GM12878 (cell line): ENCODE data around the gene SLX9. TPM values are rescaled to one million over a fixed set of nuclear protein-coding genes. Genes with fewer than 3 reads are reported as not detected.

Experiments
- BCLAF1 ChIP-seq: fragments of 450-650 bp; IDR thresholded peaks from 2 replicates; pipeline ENCODE4 v1.6.1; 2017; ENCODE audit warnings: antibody characterized with exemption, mild to moderate bottlenecking, moderate library complexity
- NFXL1 ChIP-seq: fragments of 450-650 bp; IDR thresholded peaks from 2 replicates; pipeline ENCODE4 v1.6.1; 2017; ENCODE audit warnings: antibody characterized with exemption, mild to moderate bottlenecking, borderline replicate concordance
- USF2 ChIP-seq: IDR thresholded peaks from 2 replicates; pipeline ENCODE4 v1.6.1; 2011; ENCODE audit warnings: low read depth, low read length, improper control_type of control experiment, borderline replicate concordance
- ZNF592 ChIP-seq: fragments of 450-650 bp; IDR thresholded peaks from 2 replicates; pipeline ENCODE4 v1.6.1; 2017; ENCODE audit warnings: mild to moderate bottlenecking, moderate library complexity
- polyA plus RNA-seq, 11 experiments: library from polyadenylated mRNA; depleted of rRNA in 4 of 11; unstranded in 6 of 11; stranded (reverse) in 5 of 11; fragments of >200 nt; fragmentation: Nextera tagmentation in 4 of 11; fragmentation: Illumina TruSeq in 1 of 11; extraction: Ambion mirVana in 4 of 11; extraction: Trizol in 1 of 11; gene quantifications; 1 replicate in 1 of 11; 2 replicates in 10 of 11; pipeline versions ENCODE4 v1.2.1 to v1.2.3, GENCODE V29; 2011 to 2016; ENCODE audit warnings: inconsistent platforms in 2 of 11, missing spikeins in 2 of 11, low read depth in 1 of 11
- total RNA-seq, 4 experiments: library from RNA; depleted of rRNA in 3 of 4; stranded (reverse); fragments of >200 nt in 3 of 4; fragmentation: Illumina TruSeq in 1 of 4; extraction: Trizol in 1 of 4; gene quantifications; 2 replicates each; pipeline versions ENCODE4 v1.2.1 to v1.2.3, GENCODE V29; 2013 to 2021

The SLX9 gene
- total and polyA plus RNA-seq, 10 of the 15 experiments (the other 5 are each of a cell fraction or from before 2014, with no cell fraction given), result 0.69 to 81.3 (median 33.9) TPM

- TF ChIP-seq BCLAF1, result no peak
- TF ChIP-seq NFXL1, result no peak
- TF ChIP-seq ZNF592, result no peak
- TF ChIP-seq USF2, result no peak
These were observed 70.3 kb downstream of the SLX9 start (continued) for GRCh38 chr21:45010096-45010495.
